ENCODE data around the gene TMEM101. TPM values are rescaled to one million over a fixed set of nuclear protein-coding genes. Genes with fewer than 3 reads are reported as not detected.

The TMEM101 gene
- total and polyA plus RNA-seq, 2 of the 13 experiments (the other 11 are each of a cell fraction or from before 2014, with no cell fraction given), result 72.0 to 100 TPM

DNA sequence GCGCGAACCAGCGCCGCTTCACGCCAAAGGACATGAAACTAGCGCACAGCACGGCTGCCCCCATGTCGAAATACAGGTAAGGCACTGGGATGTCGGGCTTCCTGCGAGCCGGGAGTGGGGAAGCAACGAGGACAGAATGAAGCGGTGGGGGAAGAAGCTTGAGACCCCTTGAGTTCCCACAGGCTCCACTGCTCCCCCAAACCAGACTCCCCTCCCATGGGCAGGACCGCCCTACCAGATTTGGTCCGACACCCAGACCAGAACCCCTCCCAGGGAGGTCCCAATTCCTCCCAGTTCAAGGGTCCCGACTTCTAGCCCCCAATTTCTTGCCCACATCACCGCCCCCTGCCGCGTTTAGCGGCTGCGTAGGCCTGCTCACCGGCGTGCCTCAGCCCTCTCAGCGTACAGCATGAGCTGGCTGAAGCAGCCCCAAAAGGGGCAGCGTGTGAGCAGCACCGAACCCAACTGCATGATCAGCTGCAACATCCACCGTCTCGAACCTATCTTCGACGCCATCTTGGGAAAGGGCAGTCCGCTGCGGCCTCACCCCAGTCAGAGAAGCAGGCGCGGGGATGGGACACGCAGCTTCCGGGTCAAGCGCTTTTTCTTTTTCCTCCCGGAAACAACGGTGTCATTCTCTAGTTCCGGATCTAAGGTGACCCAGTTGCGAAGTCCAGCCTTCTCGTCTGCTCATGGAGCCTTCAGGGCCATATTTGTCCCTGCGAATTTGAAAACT is at the start of gene TMEM101 (continued):
- 0 out of 2 replicates have a peak, but pooled peaks have one; percentile 4 for TF ChIP-seq ZNF75D (CRISPR knock-in tag; IDR thresholded peaks at IDR 0.05; ENCODE audit: borderline replicate concordance)
- TF ChIP-seq BRD4 (CRISPR knock-in tag; IDR thresholded peaks at IDR 0.05), result peak; percentile 100
- TF ChIP-seq MBNL3 (CRISPR knock-in tag; conservative IDR thresholded peaks at IDR 0.05), result no peak
- TF ChIP-seq, protein P1, sequence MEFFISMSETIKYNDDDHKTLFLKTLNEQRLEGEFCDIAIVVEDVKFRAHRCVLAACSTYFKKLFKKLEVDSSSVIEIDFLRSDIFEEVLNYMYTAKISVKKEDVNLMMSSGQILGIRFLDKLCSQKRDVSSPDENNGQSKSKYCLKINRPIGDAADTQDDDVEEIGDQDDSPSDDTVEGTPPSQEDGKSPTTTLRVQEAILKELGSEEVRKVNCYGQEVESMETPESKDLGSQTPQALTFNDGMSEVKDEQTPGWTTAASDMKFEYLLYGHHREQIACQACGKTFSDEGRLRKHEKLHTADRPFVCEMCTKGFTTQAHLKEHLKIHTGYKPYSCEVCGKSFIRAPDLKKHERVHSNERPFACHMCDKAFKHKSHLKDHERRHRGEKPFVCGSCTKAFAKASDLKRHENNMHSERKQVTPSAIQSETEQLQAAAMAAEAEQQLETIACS (CRISPR knock-in tag; IDR thresholded peaks at IDR 0.05), result no peak
- peak; percentile 94 for TF ChIP-seq RBM39 (IDR thresholded peaks at IDR 0.05; ENCODE audit: low read depth, low read length, poor library complexity, severe bottlenecking)
- TF ChIP-seq ZNF446 (CRISPR knock-in tag; IDR thresholded peaks at IDR 0.05), result no peak
- TF ChIP-seq, protein P2, sequence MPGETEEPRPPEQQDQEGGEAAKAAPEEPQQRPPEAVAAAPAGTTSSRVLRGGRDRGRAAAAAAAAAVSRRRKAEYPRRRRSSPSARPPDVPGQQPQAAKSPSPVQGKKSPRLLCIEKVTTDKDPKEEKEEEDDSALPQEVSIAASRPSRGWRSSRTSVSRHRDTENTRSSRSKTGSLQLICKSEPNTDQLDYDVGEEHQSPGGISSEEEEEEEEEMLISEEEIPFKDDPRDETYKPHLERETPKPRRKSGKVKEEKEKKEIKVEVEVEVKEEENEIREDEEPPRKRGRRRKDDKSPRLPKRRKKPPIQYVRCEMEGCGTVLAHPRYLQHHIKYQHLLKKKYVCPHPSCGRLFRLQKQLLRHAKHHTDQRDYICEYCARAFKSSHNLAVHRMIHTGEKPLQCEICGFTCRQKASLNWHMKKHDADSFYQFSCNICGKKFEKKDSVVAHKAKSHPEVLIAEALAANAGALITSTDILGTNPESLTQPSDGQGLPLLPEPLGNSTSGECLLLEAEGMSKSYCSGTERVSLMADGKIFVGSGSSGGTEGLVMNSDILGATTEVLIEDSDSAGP (CRISPR knock-in tag; IDR thresholded peaks at IDR 0.05; ENCODE audit: borderline replicate concordance), result peak; percentile 96
- no peak for TF ChIP-seq TCF7L2 (IDR thresholded peaks at IDR 0.05; ENCODE audit: low read depth, low read length)
- TF ChIP-seq, protein P3, sequence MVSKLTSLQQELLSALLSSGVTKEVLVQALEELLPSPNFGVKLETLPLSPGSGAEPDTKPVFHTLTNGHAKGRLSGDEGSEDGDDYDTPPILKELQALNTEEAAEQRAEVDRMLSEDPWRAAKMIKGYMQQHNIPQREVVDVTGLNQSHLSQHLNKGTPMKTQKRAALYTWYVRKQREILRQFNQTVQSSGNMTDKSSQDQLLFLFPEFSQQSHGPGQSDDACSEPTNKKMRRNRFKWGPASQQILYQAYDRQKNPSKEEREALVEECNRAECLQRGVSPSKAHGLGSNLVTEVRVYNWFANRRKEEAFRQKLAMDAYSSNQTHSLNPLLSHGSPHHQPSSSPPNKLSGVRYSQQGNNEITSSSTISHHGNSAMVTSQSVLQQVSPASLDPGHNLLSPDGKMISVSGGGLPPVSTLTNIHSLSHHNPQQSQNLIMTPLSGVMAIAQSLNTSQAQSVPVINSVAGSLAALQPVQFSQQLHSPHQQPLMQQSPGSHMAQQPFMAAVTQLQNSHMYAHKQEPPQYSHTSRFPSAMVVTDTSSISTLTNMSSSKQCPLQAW (CRISPR knock-in tag; IDR thresholded peaks at IDR 0.05), result peak; percentile 99
- TF ChIP-seq ZNF781 (CRISPR knock-in tag; IDR thresholded peaks at IDR 0.05; ENCODE audit: borderline replicate concordance, not compliant biosample characterization), result peak; percentile 95
- TF ChIP-seq, protein P4, sequence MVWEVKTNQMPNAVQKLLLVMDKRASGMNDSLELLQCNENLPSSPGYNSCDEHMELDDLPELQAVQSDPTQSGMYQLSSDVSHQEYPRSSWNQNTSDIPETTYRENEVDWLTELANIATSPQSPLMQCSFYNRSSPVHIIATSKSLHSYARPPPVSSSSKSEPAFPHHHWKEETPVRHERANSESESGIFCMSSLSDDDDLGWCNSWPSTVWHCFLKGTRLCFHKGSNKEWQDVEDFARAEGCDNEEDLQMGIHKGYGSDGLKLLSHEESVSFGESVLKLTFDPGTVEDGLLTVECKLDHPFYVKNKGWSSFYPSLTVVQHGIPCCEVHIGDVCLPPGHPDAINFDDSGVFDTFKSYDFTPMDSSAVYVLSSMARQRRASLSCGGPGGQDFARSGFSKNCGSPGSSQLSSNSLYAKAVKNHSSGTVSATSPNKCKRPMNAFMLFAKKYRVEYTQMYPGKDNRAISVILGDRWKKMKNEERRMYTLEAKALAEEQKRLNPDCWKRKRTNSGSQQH (CRISPR knock-in tag; IDR thresholded peaks at IDR 0.05; ENCODE audit: low read depth), result peak; percentile 87
- peak; percentile 97 for TF ChIP-seq ZNF670 (CRISPR knock-in tag; IDR thresholded peaks at IDR 0.05; ENCODE audit: borderline replicate concordance)
- TF ChIP-seq CREB1 (IDR thresholded peaks at IDR 0.05), result peak; percentile 94
- TF ChIP-seq CREB1 (CRISPR knock-in tag; IDR thresholded peaks at IDR 0.05), result peak; percentile 99
- peak; percentile 90 for TF ChIP-seq ZSCAN31 (CRISPR knock-in tag; IDR thresholded peaks at IDR 0.05; ENCODE audit: low read depth)
- TF ChIP-seq, protein P5, sequence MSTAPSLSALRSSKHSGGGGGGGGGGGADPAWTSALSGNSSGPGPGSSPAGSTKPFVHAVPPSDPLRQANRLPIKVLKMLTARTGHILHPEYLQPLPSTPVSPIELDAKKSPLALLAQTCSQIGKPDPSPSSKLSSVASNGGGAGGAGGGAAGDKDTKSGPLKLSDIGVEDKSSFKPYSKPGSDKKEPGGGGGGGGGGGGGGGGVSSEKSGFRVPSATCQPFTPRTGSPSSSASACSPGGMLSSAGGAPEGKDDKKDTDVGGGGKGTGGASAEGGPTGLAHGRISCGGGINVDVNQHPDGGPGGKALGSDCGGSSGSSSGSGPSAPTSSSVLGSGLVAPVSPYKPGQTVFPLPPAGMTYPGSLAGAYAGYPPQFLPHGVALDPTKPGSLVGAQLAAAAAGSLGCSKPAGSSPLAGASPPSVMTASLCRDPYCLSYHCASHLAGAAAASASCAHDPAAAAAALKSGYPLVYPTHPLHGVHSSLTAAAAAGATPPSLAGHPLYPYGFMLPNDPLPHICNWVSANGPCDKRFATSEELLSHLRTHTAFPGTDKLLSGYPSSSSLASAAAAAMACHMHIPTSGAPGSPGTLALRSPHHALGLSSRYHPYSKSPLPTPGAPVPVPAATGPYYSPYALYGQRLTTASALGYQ (CRISPR knock-in tag; IDR thresholded peaks at IDR 0.05), result peak; percentile 80
- peak; percentile 74 for TF ChIP-seq GLI4 (CRISPR knock-in tag; IDR thresholded peaks at IDR 0.05; ENCODE audit: borderline replicate concordance)
- TF ChIP-seq, protein P6, sequence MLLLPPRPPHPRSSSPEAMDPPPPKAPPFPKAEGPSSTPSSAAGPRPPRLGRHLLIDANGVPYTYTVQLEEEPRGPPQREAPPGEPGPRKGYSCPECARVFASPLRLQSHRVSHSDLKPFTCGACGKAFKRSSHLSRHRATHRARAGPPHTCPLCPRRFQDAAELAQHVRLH (CRISPR knock-in tag; IDR thresholded peaks at IDR 0.05; ENCODE audit: borderline replicate concordance, low read depth), result peak; percentile 85; the same call in 1 of the 2 replicates
- TF ChIP-seq REXO4 (CRISPR knock-in tag; IDR thresholded peaks at IDR 0.05; ENCODE audit: borderline replicate concordance), result no peak
- peak; percentile 100 for TF ChIP-seq NR2C2 (CRISPR knock-in tag; IDR thresholded peaks at IDR 0.05; ENCODE audit: borderline replicate concordance)

All from HepG2 (cell line).